HK-2 (cell line): ENCODE results near the gene MOSPD2.
A peak's percentile ranks its signal among the peaks of the same experiment; 100 is the strongest.

Experiments
- DNase-seq: peaks from one replicate; pipeline ENCODE4 v3.0.0-alpha.2; 2018; ENCODE audit not compliant: unreplicated experiment

The MOSPD2 gene

DNA sequence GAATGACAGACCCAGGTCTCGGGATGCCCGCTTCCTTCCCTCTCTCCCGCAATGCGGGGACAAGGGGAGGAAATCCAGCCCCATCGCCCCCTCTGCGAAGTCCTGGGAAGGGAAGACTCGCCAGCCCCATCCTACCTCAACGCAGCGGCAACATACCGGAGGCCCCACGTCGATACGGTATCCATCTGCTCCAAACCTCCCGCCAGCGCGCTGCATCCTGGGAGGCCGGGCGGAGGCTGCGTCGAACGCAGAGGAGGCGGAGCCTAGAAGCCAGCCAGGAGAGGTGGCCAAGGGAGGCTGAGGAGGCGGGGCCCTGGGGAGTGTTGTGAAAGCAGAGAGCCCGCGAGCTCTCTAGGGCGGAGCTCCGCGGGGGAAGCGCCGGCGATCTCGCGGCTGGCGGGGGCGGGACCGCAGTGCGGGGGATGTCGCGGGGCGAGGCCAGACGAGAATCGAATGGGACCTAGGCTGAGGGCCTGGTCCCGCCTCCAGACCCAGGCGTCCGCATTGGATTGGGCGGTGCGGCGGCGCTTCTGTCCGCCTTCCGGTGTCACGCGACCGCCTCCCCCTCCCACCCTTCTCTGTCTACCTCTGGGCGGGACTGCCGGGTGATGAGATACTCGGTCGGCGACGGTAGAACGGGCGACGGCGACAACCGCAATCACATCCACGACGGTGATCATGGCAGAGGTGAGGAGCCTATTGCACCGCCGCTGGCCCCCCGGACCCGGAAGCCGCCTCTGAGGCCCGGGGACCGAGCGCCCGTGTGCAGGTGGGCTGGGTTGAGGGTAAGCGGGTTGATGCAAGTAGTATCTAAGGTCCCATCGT, at the start of gene MOSPD2, which contains the start of gene FANCB:
Gene MOSPD2, plus strand, starts transcription at position 571 of the 825 bp plus-strand sequence. Its CDS starts 108 bp downstream, at position 679.
Gene FANCB, minus strand, starts transcription at position 219 of the 825 bp plus-strand sequence. CDS start 7,559 bp downstream, outside the sequence.
- DNase-seq, result peak; percentile 92

DNA sequence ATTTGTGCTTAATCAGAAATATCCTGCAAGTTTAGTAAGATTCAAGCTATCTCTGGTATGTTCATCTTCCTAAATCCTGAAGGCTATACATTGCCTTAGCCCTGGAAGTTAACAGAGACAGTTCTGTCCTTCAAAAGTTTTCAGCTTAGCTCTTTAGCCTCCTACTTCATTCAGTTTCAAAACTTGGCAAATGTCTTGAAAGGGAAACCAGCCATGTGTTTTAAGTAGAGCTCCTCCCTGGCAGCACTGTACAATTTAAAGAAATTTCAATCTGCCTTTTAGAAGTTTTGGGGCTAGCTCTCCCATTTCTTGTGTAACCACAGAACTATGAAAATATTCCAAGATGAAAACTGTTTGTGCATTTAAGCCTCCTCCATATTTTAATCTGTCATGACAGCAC, 47.4 kb upstream of the MOSPD2 start:
- no peak for DNase-seq

DNA sequence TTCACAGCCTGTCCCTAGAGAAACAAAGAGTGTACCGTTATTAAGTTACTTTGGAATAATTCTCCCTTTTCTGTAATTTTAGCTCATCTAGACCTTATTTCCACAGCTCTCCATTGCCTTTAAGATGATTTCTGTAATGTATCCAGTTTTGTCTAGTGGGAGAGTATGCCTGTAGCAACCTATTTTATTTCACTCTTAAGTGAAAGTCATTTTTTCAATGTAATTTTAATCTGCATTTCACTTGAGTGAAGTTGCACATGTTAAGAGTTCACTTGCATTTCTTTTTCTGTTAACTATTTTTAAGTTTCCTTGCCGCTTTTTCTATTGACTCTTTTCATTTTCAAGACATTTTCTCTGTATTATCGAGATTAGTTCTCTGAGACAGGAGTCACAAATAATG, 46.9 kb upstream of the MOSPD2 start:
- DNase-seq, result no peak

DNA sequence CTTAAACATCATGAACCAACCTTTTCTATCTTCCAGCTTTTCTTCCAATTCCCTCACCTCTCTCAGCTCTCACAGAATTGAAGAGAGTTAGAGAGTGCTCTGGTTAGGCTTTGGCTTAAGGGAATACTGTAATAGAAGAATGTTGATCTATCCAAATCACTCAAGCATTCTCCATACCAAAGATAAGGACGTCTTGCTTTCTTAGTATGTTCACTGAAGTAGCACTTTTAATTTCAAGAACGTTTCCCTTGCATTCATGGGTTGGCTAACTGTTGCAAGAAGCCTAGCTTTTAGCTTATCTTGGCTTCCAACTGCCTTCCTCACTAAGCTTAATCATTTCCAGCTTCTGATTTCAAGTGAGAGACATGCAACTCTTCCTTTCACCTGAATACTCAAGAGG, 43.6 kb upstream of the MOSPD2 start:
- no peak for DNase-seq

DNA sequence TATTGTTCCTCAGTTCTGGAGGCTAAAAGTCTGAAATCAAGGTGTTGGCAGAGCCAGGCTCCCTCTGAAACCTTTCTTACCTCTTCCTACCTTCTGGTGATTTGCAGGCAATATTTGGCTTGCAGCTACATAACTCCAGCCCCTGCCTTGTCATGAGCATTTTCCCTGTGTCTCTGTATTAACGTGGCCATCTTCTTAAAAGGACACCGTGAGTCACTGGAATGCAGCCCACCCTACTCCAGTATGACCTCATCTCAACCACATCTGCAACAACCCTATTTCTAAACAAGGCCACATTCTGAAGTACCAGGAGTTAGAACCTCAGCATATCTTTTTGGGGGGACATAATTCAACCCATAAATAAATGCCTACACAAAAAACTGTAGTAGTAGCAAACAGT, 41.1 kb upstream of the MOSPD2 start:
- no peak for DNase-seq

DNA sequence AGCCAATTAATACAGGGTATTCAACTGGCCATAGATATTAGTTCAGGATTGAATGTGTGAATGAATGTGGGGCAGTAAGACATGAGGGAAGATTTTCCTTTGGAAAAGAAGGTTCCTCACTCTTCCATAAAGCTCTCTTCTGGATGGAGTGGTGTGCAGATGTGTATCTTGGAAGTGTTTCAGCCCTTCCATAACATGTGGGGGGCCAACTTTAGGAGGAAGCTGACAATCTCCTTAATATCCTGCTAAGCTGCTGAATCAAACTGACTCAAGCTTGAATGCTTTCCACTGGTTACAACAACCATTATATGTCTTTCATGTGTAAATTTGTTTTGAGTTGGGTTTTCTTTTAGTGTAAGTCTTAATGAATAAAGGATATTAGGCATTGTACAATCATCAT, 40.6 kb upstream of the MOSPD2 start:
- DNase-seq, result no peak

DNA sequence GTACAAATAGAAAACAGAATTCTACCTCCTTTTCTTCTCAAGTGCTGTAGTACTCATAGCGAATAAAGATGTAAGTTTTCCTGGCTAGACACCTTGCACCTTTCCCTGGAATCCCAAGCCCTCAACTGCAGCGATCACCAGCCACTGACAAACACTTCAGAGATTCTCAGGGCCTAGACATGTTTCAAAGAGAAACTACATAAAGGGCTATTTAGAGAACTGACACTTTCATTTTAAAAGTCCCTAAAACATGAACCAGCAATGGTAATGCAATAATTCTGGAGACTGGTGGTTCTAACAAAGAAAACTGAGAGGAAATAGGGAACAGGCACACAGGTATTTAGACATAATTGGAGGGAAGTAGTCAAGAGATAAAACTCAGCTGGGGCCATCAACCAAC, 36.1 kb upstream of the MOSPD2 start:
- DNase-seq, result no peak

DNA sequence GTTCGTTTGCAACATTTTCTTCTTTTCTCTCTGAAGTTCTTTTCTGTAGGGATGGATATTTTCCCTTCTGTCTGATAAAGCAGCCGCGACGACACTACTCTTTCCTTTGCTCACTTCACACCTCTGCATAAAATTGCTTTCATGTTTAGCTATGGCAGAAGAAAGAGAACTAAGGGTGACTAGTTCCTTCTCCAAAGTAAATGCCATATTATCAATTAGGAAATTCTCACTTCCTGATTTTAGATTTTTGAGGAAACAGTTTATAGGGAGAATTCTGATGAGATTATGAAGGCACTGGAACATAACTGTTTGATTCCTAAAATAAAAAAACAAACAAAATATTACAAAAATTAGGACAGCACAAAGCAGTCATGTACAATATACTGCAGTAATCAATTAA, 29.6 kb upstream of the MOSPD2 start:
- DNase-seq, result no peak

DNA sequence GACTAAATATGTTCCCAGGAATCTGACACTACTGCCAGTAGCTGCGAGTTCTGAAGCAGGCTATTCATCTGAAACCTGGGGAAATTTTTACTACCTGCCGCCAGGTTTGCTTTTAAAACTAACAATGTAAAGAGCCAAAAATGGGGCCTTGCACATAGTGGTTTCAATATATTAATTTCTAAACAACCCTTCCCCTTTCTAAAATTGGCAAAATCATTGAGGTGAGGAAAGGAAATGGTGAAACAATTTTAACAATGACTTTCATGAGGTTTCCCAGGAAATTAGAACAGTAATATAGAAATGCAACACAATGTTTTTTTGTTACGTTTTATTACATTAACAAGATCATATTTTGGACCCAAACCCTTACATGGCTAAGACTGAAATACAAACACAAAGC, 21.7 kb upstream of the MOSPD2 start:
- DNase-seq, result no peak

DNA sequence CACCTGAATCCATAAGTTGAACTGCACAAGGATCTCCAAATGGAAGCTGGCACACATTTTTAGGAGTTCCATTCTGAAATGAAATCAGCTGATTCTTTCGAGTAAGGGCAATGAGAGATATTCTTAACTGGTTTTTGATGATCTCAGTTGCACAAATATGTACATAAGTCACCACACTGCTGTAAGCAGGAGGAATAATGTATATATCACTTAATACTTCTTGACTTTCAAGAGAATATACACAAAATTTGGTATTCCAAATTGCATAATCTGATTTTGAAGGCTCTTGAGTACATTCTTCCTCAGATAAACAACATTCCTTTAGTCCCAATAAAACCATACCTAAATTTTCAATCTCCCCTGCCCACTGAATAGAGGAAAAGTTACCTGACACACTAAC, 8.6 kb upstream of the MOSPD2 start:
- no peak for DNase-seq

DNA sequence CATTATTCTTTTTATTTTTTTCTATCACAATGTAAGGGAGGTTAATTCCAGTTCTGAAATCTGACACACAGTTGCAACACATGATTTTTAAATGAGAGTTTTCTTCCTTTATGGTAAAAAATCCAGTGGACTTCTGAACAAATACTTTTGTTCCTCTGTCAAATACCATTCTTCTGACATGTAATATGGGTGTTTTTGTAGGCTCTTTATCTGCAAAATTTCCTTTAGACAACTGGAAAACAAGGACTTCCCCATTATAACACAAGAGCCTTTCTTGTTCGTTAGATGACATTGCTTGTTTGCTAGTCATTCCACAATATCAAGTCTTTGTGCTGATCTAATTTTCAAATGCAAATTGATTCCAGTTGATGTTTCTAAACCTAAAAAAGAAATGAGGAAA, 8.0 kb upstream of the MOSPD2 start:
- no peak for DNase-seq

DNA sequence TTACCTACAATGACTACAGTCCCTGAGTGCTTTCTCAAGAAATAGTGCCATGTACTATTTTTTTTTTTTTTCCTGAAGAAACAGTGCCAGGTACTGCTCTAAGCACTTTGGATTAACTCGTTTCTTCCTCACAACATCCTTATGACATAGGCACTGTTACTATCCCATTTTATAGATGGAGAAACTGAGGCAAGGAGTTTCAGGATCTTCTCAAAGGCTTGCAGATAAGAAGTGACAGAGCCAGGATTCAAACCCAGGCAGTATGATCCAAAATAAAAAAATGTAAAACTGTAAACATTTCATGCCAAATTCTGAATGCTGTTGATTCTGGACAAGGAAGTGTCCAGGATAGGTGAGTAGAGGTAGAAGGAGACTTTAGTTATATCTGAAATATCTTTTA, 1.5 kb upstream of the MOSPD2 start:
- DNase-seq, result no peak

DNA sequence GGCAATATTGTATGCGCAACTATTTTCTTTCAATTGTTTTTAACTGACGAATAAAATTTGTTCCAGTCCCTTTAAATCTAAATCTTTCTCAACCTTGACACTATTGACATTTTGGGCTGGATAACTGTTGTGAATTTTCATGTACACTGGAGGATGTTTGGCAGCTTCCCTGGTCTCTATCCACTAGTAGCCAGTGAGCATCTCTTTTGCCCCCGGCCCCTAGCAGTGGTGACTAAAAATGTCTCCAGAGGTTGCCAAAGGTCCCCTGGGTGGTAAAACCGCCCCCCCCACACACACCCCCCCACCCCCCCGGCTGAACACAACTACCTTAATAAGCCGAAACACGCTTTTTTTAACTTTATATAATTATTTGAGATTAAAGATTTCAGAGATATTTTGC, 866 bp upstream of the MOSPD2 start:
- no peak for DNase-seq

DNA sequence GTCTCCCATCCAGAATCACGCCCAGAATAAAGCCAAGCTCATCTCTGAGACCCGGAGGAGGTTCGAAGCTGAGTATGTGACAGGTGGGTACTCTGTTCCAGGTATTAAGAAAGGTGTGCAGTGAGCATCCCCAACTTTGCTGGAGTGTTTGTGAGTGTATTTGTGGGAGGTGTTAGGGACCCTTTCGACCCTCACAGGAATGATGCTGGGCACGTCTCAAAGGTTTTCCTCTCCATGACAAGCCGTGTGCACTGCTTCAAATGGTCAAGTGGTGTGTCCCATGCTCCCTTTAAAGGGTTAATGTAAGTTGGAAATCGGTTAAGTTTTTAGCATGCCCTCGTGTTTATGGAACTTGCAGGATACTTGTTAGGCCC, 442 bp downstream of the MOSPD2 start:
- no peak for DNase-seq

DNA sequence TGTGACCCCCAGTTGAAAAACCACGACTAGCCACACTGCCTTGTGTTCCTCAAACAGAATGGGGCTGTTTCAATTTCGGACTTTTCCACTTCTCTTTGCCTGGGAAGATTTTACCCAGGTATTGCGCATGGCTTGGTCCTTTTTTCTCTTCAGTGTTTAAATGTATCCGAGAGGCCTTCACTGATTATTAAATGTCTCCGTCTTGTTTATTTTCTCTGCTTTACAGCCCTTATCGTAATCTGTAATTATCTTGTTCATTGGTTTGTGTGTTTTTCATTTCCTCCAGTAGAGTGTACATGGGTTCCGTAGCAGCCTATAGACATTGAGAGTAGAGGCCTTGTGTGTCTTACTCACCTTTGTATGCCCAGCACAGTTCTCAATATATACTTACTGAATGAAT, 2.4 kb downstream of the MOSPD2 start:
- no peak for DNase-seq

DNA sequence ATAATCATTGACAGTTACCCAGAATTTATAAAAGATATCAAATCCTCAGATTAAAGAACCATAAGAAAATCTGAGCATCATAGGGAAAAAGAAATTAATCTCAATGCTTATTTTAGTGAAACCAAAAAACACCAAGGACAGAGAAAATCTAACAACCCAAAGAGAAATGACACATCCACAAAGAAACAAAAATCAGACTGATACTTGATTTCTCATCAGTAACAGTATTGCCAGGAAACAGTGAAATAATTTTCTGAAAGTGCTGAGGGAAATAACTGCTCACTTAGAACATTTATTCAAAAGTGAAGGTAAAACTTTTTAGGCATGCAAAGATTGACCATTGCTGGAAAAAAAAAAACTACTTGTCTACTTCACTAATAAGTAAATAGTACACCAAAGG, 10.6 kb downstream of the MOSPD2 start:
- no peak for DNase-seq

DNA sequence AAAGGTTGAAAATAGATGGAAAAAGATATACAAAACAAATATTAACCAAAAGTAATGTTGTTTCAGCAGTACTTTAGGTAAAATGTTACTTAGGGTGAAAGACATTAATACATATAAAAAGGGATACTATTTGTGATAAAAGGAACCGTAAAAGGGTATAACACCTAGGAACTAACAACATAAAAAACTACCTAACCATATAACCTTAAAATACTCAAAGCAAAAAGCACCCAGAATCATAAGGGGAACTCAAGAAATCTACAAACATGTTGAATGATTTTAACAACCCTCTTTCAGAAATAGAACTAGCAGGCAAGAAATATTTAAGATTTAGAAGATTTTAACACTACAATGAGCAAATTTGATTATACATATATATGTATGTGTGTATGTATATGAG, 11.5 kb downstream of the MOSPD2 start:
- no peak for DNase-seq

DNA sequence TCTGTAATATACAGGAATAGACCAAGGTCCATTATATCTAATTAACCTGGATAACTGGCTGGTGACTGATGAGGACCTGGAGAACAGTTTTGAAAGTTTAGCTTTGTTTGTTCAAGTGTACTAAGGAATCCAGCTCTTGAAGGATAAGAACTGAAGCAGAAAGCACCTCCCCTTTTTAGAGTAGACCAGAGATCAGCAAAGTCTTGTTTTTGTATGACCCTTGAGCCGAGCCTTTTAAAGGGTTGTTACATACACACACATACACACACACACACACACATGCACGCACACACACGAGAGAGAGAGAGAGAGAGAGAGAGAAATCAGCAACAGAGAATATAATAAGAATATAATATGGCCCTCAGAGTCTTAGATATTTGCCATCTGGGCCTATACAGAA, 13.0 kb downstream of the MOSPD2 start:
- DNase-seq, result no peak

DNA sequence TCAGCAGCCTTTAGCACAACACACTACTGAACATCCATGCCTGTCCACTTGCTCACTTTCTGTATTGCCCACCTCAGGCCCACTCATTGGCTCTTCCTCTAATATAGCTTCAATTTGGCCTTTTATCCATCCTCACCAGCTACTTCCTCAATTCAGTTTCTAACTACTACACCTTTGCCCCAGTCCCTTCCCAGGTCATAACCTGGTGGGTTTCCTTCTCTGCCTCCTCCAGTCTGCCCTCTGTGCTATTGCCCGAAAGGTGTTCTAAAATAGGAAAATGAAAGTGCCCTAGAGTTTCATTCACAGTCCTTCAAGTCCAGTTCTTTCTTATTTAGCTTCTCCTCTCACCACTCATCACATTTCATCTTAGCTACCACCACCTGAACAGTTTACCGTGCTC, 23.1 kb downstream of the MOSPD2 start:
- DNase-seq, result no peak

DNA sequence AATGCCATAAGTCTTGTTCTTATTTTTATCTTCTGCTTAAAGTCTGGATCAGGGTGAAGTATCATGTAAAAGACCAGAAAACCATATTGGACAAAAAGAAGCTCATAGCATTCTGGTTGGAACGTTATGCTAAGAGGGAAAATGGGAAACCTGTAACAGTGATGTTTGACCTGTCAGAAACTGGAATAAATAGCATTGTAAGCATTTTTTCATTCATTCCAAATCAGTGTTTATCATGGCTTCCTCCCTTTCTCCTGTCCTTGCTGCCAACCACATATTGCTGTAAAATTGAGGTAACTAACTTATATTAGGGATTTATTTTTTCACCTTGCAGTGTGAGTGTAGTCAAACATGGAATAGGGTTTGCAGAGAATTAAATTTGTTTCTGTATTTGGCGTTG, 23.8 kb downstream of the MOSPD2 start:
- DNase-seq, result no peak

DNA sequence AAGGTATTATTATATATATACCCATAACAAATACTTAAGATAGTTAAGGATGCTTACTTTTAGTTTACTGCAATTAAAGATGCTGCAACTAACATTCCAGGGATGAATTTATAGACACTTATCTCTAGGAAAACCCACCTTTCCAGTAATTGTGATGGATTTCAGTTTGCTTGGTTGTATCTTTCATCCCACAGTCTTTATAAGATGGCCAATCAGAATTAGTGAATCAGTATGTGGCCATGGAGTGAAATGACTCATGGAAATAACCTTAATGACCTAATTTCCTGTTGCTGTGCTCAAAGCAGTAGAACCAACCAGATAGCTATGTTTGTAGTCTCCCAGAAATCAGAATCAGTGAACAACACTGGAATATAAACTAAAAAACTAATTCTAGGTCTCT, 26.4 kb downstream of the MOSPD2 start:
- no peak for DNase-seq

DNA sequence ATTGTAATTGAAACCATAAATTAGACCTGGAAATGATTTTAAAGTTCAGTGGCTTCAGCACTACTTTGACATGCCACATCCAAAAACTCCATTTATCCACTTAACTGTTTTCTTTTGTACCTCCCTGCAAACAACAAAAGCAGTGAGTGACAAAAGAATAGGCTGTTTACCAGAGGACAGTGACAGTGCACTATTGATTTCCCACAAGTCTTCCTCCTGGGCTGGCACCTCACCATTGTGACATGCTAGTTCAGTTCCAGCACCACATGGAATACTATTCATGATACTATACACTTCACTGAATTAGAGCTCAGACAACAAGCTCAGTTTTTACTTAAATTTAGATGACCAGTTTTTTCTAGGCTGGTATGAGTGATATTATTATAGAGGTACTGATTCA, 29.3 kb downstream of the MOSPD2 start:
- no peak for DNase-seq

DNA sequence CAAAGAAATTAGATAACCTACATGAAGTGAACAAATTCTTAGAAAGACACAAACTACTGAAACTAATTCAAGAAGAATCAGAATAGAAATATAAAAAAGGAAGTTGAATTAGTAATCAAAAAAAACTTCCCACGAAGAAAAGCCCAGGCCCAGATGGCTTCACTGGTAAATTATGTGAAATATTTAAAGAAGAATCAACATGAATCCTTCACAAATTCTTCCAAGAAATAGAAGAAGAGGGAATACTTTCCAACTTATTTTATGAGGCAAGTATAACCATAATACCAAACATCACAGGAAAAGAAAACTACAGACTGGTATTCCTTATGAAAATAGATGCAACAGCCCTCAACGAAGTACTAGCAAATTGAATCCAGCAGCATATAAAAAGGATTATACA, 30.7 kb downstream of the MOSPD2 start:
- DNase-seq, result no peak

DNA sequence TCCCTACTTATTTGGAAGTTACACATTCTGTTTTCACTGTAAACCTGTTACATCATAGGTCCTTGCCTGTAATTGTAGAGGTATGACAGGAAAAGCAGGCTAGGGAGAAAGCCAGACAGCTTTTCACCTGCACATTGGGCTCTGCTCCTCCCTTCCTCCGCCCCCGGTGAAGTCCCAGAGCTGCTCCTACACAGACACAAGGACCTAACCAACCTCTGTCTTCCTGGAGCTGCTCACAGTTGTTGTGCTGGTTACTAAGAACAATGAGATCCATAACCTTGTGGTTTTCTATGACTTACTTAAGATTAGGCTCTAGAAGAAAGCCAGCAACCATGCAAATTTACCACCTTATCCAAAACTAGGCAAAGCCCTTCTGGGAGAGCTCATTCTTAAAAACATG, 40.0 kb downstream of the MOSPD2 start:
- no peak for DNase-seq
